Activated gamma-delta T cell treated with Interleukin-2 at 50 U/mL for 16 hours (primary cell): ENCODE results near the gene TMEM52B.
"Not testable (repeated sequence)": the region's sequence is repeated elsewhere in the genome, so short reads cannot be mapped to it uniquely, and the experiment has no call there.

Experiments
- DNase-seq: peaks from one replicate; pipeline ENCODE4 v3.0.0-alpha.2; 2020

TMEM52B gene

DNA sequence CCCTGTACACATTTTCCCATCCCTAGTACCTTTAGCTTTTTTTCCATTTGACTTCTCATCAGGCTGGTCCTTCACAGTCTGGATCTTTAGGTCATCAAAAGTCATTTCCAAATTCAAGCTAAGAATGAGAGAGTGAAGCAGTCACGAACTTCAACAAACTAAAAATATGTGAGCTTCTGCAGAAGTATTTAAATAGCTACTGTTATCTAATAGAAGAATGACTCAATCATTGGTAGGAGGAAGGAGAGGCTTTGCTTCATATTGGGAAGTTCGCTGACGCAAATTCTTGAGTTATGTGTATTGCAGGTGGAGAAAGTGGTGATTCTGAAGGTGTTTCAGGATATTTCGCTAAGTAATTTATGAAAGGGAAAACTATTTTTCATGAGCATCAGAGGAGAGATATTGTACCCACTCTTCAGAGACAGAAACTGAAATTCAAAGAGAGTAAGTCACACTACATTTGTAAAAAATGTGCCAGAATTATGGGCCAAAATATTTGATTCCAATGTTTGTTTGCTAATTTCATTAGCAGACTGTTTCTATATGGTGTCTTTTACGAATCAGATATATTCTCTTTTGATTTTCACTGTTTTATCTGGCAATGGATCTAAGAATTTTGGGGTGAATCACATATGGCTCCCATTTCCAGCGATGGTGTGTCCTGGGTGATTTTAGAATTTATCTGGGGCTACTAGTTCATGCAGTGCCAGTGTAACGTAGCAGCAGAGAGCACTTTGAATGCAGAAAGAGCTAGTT, 6.7 kb upstream of the TMEM52B start, which contains the start of gene OLR1:
Gene OLR1 (minus strand): TSS at position 160 of the 756 bp plus-strand sequence. CDS start 55 bp downstream, at position 105.
- DNase-seq, result no peak

DNA sequence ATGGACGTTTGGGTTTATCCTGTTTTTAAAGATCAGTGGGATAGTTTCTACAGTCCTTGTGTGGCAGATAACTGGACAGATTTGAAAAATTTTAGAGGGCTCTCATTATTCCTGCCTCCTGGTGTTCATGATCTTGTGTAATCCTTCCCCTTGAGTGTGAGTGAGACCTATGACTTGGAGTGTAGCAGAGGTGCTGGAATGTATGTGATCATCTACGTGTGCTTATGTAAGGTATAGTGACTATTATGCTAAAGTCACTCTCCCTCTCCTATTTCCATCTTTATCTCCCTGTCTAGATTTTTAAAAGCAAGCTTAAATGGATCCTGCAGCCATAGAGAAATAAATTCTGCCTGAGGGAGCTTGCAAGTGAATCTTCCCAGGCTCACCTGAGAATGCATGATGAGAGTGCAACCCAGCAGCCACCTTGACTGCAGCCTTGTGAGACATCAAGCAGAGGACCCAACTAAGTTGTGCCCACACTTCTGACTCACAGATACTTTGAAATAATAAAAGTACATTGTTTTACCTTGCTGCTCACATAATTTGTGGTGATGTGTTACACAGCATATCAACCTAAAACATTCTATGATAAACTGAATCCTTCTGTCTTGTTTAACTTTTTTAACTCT, 3.7 kb upstream of the TMEM52B start:
- DNase-seq, result no peak

DNA sequence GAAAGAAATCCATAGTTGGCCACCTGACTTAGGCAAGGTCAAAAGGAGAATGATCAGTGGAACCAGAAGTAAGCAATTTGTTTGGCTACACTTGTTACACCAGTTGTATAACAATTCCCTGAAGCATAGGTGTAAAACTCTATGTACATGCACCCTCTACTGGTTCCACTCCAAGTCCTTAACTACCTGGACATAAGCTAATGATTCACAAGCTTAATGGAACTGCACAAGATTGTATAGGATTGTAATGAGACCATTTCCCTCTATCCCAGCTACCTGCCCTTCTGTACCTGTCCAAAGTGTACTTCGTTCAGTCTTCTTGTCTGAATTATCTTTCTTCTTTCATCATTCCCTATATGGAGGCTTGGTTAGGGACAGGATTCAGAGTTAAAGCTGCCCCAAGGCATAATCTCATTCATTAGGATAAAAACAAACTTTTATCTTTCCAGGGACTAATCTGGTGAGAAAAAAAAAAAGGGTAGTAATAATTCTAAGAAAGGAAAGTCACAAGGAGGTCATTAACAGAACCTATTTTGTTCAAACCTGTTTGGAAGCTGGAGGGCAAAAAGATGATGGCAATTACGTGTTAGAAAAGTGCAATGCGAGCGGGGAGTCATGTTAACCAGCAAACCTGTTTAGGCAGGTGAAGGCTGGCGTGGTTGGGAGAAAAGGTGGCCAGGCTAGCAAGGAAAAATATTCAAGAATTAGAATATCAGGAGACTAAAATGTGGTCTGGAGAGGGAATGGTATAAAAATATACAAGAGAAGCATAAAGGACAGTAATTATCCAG, 2.8 kb upstream of the TMEM52B start:
- DNase-seq, result no peak

DNA sequence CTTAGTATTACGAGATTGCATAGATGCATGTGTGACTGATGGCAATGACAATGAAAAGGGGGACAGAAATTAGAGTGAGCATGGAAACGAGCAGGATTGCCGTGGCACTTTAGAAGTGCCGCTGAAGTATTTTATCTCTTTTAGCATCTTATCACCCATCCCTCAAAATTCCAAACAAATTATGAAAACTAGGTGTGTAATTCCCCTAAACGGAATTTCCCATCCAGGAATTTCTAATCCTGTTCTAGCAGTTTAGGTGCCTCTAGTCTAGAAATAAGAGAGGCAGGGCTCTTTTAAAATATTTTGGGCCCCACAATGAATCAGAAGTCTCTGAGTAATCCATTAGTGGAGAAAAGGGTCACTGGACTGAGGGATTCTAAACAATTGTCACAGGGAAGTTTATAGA, 947 bp downstream of the TMEM52B start:
- no peak for DNase-seq

DNA sequence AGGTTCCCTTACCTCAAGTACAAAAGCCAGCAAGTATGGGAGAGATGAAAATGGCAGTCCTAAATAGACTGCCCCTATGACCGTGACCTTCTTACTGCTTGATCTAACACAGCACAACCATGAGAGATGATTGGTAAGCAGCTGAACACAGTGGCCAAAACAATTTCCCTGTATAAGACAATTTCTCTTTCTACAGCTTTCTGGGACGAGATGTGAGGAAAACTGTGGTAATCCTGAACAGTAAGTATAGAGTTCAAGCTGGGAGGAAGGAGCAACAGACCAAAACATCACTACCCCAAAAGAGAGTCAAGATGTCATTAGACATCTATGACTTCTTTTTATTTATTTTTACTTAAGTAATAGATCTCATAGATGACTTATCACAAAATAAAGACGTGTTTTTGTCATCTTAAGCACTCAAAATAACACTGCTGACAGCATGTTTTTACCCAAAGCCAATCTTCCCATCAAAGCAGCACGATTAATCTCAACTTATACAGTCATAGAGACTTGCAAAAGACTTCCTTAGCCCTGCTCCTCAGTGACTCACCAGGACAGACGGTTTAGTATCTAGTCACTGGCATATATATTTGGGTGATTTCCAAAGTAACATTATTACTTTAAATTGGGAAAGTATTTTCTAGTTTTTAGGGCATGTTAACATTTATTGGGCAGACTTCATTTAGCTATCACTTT, 3.7 kb downstream of the TMEM52B start:
- DNase-seq, result no peak

DNA sequence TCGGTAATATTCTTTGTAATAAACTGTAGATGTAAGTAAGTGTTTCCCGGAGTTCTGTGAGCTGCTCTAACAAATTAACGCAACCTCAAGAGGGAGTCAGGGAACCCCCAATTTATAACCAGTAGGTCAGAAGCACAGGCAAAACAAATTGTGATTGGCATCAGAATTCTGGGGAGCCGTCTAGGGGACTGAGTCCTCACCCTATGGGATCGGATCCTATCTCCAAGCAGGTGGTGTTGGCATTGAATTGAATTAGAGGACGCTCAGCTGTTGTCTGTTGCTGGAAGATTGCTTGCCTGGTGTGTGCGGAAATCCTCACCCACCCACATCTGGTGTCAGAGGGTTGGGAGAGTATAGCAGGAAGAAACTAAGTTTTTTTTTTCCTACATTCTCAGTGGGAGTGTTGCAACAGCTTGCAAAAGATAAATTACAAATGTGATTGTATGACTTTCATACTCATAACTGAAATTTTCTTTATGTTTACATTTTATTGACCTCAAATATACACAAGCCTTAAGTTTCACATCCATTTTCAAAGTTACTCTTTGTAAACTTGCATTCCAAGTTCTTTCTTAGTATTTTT, 5.5 kb downstream of the TMEM52B start:
- DNase-seq, result no peak

DNA sequence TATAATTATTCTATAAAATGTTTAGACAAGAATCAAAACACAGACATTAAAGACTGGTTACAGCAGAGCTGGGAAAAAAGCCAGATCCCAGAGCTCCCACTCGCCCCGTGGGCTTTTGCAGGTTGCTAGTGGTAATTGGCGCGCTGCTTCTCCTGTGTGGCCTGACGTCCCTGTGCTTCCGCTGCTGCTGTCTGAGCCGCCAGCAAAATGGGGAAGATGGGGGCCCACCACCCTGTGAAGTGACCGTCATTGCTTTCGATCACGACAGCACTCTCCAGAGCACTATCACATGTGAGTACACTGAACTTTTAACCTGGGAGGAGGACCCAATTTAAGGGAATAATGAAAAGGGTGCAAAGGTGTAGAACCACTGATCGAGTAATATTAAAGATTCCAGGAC, 7.5 kb downstream of the TMEM52B start:
- no peak for DNase-seq

DNA sequence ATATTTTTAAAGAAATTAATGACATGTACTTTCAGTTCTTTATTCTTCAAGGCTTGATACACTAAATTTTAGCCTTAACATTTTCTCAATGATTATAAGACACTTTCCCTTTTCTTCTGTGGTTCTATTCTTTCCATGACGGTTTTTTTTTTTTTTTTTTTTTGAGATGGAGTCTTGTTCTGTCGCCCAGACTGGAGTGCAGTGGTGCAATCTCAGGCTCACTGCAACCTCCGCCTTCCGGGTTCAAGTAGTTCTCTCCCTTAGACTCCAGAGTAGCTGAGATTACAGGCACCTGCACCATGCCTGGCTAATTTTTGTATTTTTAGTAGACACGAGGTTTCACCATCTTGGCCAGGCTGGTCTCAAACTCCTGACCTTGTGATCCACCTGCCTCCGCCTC, 8.1 kb downstream of the TMEM52B start:
- not testable (repeated sequence) for DNase-seq

DNA sequence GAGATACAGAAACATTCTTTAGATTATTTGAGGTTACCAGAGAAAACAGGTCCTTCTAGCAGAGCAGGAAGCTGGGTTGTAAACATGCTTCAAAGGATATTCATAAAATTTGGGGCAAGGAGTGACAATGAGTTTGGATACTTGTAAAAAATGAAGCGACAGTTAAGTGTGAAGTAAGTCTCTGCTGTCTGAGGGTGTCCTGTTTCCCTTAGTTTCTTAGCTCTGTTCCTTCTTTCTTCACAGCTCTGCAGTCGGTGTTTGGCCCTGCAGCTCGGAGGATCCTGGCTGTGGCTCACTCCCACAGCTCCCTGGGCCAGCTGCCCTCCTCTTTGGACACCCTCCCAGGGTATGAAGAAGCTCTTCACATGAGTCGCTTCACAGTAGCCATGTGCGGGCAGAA, 10.8 kb downstream of the TMEM52B start:
- no peak for DNase-seq

DNA sequence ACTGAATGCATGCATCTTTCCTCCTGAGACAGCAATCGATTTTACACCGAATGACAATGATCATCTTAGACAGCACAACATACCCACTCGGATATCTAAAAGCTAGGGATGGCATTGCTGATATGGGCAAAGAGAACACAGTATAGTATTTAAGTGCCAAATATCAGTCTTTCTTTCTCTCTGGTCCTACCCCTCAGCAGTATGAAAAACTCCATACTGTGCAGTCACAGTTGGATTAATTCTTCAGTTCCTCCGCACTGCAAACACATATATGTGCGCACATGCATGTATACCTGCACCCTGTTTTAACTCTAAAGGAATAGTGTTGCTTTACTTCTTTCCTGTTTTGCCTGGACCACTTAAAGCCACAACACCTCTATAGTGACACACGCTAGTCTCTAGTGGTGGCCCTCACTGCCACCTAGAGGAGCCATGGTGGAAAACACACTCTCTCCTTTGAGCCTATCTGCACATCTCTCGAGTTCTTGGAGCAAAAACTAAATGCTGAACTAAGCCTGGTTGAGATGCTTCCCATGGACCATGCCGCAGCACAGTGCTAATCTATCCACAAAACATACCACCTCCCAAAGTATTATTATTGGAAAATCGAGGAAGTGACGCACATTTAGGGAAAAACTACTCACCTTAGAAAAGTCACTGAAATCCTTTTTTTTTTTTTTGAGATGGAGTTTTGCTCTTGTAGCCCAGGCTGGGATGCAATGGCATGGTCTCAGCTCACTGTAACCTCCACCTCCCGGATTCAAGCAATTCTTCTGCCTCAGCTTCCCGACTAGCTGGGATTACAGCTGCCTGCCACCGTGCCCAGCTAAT, 11.9 kb downstream of the TMEM52B start:
- peak; percentile 52 for DNase-seq

DNA sequence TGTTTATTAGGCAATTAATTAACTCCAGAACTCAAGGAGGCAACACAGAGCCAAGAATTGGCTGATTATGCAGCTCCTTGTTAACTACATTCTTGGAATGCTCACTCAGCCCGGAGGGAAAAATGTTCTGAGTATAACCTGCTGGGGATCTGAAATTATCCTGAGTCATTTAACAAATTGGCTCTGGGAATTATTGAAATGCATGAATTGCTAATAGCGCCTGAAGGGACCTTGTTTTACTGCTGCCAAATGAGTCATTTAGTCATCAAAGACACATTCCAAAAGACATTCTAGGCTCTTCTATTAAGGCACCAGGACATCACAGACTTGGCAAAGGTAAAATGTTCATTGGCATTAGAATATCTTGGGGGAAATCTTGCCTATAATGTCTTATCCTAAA, 13.0 kb downstream of the TMEM52B start:
- no peak for DNase-seq

DNA sequence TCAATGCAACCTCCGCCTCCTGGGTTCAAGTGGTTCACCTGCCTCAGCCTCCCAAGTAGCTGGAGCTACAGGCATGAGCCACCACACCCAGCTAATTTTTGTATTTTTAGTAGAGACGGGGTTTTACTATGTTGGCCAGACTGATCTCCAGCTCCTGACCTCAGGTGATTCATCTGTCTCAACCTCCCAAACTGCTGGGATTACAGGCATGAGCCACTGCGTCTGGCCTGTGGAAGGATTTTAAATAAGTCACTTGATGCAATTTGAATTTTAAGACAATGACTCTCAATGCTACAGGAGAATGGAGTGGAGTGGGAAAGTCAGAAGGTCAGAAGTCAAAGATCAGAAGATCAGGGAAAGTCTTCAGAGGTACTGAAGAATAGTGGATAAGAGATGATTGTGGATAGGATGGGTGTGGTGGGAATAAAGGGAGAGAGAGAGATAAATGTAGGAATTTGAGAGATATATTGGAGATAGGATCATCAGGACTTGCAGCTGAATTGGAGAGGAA, 15.4 kb downstream of the TMEM52B start:
- DNase-seq, result no peak

DNA sequence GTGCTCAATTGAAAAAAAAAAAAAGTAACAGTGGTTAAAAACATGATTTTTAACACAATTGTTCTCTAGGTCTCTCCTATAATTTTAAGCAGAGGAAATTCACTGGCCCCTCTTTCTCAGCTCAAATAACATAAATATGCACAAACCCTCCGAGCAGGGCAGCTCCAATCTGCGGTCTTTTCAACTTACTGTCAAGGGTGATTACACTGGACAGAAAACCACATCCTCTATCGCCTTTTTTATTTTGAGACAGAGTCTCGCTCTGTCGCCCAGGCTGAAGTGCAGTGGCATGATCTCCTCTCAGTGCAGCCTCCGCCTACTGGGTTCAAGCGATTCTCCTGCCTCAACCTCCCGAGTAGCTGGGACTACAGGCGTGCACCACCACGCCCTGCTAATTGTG, 17.4 kb downstream of the TMEM52B start:
- DNase-seq, result no peak

DNA sequence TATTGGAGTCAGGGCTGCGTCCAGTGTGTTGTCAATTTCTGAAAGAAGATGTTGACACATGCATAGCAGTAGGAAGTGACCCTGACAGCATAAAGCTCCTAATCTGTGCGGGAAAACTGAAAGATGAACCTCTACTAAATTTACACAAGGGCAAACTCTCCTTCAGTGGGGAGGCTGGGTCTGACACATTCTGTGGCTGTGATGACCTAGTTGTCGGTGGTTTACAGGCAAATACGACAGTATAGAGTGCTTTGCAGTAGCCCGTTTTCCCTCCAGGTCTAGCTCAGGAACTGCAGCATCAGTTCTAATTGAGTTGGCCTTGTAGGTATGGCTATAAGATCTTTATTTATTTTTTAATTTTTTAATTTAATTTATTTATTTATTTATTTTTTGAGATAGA, 19.0 kb downstream of the TMEM52B start:
- no peak for DNase-seq

DNA sequence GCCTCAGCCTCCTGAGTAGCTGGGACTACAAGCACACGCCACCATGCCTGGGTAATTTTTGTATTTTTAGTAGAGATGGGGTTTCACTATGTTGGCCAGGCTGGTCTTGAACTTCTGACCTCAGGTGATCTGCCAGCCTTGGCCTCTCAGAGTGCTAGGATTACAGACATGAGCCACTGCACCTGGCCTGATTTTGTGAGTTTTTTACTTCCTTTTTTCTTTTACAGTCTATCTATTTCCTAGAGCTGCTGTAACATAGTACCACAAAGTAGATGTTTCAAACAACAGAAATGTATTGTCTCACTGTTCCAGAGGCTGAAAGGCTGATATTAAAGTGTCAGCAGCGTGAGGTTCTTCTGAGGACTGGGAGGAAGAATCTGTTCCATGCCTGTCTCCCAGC, 25.7 kb downstream of the TMEM52B start:
- DNase-seq, result not testable (repeated sequence)

DNA sequence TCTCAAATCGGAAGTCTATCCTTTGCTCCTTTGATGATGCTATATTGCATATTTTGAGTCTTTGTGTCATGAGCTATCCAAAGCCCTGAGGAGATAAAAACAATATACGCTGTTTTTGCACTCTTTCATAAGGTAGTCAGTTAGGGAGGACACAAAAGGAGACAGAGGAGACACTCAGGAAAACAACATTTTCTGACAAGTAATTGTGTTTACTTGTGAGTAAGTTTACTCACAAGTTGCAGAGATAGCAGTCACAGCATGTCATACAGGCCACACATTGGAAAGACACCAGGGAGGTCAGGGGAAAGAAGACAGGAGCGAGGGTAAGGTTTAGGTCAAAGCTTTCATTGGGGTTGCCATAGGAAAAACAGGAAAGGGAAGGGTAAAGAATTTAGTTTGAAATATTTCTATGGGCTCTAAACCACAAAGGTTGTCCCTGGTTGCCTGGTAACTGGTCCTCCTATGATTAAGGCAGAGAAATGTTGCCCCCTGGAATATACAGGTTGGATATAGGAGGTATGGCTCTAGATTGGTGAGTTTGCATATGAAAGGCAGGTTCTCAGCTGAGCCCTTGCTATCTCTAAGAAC, 26.5 kb downstream of the TMEM52B start:
- no peak for DNase-seq

DNA sequence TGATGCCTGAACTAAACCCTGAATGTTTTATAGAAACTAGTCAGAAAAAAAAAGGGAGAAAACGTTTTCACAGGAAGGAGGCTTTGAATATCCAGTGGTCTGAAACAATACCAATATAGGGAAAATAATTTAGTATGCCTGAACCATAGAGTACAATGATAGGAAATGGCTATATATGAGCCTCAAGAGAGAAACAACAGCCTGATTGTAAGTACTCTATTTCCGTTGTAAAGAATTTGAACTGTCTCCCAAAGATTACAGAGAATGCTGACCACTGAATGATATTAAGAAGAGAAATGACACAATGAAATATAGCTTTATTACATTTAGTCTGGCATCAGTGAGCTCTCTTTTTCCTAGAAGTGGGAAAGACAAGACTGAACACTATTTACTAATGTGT, 28.3 kb downstream of the TMEM52B start:
- no peak for DNase-seq

DNA sequence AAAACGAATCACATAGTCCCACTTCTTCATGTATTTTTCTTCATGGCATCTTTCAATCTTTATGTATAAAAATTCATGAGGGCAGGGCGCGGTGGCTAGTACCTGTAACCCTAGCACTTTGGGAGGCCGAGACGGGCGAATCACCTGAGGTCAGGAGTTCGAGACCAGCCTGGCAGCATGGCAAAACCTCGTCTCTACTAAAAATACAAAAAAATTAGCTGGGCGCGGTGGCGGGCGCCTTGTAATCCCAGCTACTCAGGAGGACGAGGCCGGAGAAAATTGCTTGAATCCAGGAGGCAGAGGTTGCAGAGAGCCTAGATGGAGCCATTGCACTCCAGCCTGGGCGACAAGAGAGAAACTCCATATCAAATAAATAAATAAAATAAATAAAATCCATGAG, 31.4 kb downstream of the TMEM52B start:
- no peak for DNase-seq

DNA sequence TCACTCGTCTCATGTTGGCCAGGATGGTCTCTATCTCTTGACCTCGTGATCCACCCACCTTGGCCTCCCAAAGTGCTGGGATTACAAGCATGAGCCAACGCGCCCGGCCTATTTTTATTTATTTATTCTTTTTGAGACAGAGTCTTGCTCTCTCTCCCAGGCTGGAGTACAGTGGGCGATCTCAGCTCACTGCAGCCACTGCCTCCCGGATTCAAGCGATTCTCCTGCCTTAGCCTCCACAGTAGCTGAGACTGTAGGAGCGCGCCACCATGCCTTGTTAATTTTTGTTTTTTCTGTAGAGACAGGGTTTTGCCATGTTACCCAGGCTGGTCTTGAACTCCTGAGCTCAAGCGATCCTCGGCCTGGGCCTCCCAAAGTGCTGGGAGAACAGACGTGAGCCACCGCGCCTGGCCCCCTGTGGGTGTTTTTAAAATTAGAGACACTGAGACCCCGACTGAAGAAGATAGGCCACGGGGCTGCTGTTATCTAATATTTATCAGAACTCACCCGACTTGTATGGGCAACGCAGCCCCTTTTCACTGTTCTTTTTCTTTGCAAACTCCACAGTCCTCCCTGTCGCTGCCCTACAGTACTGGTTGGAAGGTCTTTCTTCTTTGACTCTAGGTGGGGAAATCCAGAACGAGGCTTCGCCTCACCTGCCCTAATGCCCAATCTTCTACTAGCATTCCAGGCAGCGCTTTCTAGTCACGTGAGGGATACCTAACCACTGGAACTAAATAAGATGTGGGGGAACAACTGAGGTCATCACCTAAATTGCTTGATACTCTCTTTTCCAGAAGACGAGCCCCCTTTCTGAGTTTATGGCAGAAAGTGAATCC, 32.5 kb downstream of the TMEM52B start:
- DNase-seq, result no peak
